SW480 (cell line): Measurements from ENCODE around the gene TMEM120B.
"Not testable (repeated sequence)": the region's sequence is repeated elsewhere in the genome, so short reads cannot be mapped to it uniquely, and the experiment has no call there.

Source experiments
- DNase-seq: peaks from one replicate; pipeline ENCODE4 v3.0.0-alpha.2; 2016; ENCODE audit warnings: low spot score

Gene TMEM120B

DNA sequence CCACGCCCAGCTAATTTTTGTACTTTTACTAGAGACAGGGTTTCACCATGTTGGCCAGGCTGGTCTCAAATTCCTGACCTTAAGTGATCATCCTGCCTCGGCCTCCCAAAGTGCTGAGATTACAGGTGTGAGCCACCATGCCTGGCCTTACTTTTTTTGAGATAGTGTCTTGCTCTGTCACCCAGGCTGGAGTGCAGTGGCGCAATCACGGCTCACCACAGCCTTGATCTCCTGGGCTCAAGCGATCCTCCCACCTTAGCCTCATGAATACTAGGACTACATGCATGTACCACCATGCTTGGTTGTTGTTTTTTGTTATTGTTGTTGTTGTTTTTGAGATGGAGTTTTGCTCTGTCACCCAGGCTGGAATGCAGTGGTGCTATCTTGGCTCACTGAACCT lies 33.0 kb downstream of the TMEM120B start:
- DNase-seq = not testable (repeated sequence)

DNA sequence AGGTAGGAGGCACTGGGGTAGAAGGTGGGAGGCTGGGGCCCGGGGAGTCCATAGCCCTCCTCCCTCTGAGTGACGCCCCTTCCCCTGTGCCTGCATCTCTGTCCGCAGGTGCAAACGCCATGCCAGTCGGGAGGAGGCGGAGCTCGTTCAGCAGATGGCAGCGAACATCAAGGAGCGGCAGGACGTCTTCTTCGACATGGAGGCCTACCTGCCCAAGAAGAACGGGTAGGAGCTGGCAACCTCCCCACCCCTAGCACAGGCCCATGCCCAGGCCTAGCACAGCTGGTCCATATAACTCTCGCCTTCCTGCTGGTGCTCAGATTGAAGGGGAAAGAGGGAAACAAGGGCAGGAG lies 35.6 kb downstream of the TMEM120B start:
- DNase-seq = no peak

DNA sequence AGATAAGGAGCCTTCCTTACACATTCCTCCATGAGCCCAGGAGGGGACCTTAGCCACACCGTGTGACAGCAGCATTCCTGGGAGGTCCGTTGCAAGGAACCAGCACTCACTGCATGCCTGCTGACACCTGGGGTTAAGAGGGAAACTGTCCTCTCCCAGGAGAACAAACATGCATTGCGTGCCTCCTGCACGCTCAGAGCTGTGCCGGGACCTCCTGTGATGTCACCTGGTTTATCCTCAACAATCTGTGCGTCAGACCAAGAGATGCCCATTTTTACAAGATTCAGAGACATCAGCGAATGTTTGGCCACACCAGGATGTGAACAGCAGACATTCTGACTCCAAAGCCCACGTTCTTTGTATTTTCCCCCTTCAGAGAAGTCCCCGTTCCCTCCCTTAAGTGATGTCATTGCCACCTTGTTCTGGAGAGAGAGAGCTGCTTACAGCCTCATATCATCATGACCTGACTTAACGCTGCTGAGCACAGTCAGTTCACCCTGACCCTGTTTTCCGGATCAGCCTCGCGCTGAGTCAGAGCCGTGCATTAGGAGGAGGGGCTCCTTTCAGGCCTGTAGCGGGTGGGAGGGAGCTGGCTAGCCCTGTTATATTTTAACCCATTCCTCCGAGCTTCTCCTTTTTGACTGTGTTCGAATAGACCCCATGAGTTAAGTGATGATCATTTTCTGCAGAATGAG lies 36.2 kb downstream of the TMEM120B start:
- peak; percentile 55 for DNase-seq

DNA sequence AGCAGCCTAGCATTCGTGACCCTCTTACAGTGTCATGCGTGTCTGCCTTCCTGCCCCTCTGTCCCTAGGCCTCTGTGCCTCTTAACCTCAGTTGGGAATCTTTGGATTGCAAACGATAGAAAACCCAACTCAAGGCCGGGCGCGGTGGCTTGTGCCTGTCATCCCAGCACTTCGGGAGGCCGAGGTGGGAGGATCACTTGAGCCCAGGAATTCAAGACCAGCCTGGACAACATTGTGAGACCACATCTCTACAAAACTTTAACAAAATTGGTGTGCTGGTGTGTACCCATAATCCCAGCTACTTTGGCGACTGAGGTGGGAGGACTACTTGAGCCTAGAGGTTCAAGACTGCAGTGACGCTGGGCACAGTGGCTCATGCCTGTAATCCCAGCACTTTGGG lies 36.7 kb downstream of the TMEM120B start:
- DNase-seq = no peak

DNA sequence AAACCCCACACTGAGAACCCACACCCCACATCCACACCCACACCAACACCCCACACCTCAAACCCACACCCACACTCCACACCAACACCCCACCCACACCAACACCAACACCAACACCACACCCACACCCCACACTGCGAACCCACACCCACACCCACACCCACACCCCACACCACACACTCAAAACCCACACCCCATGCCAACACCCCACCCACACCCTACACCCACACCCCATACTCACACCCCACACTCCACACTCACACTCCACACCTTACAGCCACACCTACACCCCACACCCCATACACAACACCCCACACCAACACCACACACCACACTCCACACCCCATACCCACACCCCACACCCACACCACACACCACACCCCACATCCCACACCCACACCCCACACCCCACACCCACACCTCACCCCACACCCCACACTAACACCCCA lies 38.0 kb downstream of the TMEM120B start:
- no peak for DNase-seq

DNA sequence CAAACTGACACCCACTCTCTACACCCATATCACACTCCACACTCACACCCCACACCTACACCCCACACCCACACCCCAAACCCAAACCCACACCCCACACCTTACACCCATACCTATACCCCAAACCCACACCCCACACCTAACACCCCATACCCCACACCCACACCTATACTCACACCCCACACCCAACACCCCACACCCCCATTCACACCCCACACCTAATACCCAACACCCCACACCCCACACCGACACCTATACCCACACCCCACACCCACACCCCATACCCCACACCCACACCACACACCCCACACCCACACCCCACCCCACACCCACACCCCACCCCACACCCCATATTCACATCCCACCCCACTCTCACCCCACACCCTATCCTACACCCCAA lies 38.5 kb downstream of the TMEM120B start:
- no peak for DNase-seq

DNA sequence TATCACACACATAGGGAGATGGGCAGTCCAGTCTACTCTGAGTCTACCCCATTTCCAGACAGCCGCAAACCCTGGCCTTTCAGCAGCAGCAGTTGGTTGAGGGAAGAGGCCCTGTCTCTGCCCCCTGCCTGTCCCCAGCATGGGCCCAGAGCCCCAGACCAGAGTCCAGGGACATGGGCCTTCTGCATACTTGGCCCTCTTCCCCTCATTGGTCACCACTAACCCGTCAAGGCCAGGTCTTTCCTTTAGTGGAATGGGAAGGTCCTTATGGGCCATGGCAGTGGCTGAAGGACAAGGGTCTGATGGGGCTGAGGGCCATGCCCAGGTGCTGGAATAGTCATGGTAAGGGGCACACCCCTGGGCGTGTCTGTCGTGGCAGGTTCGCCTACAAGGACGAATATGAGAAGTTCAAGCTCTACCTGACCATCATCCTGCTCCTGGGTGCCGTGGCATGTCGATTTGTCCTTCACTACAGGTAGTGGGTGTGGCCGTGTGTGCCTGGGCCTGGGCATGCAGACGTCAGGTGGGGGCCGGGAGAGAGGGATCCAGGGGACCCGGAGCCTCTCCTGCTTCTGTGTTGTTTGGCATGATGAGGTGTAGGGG lies 39.3 kb downstream of the TMEM120B start:
- DNase-seq = no peak

DNA sequence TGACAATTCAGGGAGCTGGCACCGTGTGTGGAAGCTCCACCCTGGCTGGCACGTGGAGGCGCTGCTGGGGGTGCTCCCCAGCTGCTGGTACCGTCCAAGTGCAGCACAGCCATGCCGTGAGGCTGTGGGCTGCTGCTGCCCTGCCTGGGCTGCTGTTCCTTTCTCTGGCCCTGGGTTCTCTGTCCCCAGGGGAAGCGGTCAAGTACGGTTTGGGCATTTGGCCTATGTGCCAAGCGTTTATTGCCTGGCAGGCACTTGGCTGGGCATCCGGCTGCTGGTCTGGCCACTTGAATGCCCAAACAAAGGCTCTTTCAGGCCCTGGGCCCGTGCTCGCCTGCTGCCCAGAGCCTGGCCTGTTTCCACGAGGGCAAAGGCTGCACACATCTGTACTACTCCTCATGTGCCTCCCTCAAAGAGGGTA lies 41.3 kb downstream of the TMEM120B start:
- DNase-seq = no peak

DNA sequence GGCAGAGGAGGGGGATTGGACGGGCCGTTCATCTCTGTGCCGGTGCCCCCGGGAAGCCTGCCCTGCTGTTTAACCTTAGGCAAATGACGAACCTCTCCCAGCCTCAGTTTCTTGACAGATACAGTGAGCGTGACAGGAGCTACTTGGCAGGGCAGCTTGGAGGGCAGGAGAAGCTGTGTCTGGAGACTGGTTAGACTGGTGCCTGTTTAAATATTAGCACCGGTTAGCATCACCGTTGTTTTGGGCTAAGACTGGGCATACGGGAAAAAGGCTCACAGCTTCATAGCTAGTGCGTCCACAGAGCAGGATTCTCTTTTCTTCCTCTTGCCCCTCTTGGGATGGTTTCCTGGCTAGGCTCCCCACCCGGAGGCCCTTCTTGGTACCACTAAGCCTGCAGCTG lies 42.3 kb downstream of the TMEM120B start:
- no peak for DNase-seq

DNA sequence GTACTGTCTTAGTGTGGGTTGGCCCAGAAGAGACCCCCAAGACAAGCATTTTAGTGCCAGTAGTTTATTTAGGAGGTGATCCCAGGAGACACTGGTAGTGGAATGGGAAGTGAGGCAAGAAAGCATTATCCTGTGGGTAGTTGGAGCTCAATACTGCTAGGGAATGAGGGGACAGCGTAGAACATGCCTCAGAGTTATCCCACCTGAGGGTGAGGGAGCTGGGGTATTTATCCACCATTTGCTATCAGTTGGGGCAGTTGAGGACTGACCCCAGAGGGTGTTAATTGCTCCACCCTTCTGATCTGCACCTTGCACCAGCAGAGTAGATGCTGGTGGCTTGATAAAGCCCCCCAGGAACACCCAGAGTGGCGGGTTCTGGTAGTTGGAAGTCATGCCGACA lies 43.0 kb downstream of the TMEM120B start:
- DNase-seq = no peak

DNA sequence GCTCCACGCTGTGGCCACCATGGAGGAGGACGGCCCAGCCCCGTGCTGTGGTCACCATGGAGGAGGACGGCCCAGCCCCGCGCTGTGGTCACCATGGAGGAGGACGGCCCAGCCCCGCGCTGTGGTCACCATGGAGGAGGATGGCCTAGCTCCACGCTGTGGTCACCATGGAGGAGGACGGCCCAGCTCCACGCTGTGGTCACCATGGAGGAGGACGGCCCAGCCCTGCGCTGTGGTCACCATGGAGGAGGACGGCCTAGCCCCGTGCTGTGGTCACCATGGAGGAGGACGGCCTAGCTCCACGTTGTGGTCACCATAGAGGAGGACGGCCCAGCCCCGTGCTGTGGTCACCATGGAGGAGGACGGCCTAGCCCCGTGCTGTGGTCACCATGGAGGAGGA lies 46.0 kb downstream of the TMEM120B start:
- DNase-seq = not testable (repeated sequence)

DNA sequence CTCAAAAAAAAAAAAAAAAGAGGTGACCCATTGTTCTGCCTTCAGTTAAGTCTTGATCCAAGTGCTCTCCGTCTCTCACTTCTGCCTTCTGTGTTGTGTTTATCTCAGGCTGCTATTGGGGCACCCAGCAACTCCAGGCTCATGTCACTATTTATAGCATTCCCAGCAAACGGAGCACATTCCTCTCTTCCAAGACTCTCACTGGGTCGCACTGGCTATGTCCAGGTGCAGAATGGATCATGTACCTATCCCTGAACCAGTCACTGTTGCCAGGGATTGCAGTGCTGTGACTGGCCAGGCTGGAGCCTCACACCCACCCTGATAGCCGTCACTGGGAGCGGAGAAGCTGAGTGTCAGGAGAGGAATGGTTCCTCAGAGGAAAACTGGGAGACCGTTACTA lies 49.7 kb downstream of the TMEM120B start:
- no peak for DNase-seq

DNA sequence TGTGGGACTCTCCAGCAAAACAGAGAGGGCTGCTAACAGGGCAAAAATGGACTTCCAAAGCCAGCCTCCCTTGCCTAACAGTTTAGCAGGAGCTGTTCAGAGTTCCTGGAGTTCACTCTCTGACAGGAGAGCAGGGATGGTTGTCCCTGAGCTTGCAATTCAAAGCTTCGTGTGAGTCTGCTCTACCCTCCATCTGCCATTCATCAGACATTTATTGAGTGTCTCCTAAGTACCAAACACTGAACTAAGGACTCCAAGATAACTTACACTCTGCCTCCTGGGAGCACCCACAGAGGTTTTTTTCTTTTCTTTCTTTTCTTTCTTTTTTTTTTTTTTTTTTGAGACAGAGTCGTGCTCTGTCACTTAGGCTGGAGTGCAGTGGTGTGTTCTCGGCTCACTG lies 52.3 kb downstream of the TMEM120B start:
- no peak for DNase-seq

DNA sequence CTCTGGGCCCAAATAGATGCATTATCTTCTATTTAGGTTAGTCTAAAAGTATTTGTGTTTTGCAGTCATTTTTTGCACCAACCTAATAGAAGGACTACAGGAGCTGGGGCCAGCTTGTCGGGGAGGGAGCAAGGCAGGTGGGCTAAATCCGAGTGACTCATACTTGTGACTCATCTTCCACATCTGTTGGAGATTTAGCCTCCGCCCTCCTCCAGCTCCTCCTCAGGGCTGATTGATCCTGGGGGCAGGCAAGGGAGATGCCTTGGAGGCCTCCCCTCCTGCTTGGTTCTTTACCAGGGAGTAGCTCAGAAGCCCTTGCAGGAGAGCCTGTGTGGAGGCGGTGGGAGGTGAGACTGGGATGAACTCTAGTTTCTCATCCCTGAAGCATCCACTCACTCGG lies 53.0 kb downstream of the TMEM120B start:
- peak; percentile 76 for DNase-seq

DNA sequence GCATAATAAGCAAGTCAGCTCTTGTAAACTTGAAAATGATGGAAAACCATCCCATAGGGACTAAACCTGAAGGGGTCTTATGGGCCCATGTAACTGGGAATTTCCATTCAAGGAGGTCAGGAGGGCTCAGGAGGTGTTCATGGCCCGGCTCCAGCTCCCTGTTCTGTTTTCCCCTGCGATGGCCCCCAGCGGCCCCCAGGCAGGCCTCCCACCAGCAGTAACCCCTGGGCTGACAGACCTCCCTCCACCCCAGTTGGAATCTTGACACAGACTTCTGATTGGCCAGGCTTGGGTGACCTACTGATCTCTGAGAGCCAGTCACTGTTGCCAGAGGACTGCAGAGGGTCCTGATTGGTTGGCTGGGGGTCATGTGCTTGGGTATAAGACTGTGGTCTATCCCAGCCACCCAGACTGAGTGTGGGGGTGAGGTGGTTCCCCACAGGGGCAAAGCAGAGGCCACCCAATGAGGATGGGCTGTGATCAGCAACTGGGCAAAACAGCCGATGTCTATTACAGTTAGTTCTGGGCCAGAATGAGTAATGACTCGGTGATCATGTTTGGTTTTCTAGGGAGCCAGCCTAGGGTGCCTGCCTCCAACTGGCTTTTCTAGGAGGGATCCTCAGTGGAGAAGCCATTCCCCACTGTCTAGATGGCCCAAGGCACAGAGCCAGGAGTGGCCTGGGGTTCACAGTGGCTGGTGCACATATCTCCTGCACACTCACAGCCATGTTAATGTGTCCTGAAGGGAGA lies 53.9 kb downstream of the TMEM120B start:
- no peak for DNase-seq

DNA sequence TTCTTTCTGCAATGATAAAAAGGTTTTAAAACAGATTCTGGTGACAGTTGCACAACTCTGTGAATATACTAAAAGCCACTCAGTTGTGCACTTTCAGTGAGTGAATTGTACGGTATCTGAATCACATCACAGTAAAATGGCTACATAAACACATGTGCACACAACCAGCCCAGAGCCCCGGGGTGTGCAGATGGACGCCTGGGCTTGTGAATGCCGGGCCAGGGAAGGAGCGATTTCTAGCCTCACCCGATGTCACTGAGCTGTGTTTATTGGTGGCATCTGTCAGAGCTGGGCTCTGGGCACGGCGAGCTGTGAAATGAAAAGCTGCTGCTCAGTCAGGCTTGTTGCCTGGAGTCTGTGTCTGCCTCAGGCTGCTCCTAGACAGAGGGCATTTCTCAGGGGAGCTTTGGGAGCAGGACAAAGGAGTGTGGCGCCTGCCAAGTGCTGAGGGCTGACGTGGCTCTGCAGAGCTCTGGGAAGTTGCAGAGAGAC lies 55.0 kb downstream of the TMEM120B start:
- DNase-seq = no peak

DNA sequence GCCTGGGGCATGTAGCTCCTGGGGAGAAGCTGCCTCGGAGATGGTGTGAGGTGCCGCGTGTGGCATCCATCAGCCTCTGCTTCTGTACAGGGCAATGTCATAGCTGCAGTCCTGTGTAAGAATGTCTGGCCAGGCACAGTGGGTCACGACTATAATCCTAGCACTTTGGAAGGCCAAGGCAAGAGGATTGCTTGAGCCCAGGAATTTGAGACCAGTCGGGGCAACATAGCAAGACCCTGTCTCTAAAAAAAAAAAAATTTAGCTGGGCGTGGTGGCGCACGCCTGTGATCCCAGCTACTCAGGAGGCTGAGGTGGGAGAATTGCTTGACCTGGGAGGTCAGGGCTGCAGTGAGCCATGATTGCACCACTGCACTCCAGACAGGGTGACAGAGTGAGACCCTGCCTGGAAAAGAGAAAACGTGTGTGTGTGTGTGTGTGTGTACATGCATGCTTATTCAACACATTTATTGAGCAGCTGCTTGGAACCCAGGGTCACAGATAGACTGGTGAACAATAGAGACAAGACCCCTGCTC lies 56.8 kb downstream of the TMEM120B start:
- no peak for DNase-seq

DNA sequence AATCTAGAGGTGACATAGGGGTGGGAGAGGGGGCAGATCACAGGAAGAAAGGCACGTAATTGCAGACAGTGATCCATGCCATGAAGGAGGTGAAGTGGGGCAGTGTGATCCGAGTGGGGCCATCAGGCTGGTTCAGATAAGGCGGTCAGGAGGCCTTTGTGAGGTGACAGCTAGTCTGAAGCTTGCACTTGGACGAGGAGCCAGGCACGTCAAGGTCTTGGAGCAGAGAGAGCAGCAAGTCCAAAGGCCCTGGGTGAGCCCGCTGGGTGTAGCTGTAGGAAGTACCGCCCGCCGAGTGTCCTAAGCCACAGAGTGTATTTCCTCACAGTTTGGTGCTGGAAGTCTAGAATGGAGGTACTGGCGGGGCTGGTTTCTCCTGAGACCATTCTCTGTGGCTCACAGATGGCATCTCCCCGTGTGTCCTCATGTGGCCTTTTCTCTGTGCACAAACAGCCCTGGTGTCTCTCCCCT lies 57.3 kb downstream of the TMEM120B start:
- DNase-seq = no peak

DNA sequence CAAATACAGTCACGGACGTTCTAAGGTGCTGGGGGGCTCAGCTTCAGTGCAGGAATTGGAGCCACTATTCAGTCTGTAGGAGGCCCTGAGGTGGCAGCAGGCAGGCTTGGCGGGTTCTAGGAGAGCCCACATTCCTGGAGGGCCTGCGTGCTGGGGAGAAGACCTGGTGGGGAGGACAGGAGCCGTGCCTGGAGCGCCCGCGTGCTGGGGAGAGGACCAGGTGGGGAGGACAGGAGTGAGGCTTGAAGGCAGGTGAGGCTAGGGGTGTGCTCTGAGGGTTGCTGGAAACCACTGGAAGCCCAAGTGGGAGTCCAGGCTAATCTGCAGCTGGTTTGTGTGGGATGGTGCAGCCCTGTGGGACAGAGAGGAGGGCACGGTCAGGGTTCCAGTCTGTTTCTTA lies 57.8 kb downstream of the TMEM120B start:
- DNase-seq = no peak

DNA sequence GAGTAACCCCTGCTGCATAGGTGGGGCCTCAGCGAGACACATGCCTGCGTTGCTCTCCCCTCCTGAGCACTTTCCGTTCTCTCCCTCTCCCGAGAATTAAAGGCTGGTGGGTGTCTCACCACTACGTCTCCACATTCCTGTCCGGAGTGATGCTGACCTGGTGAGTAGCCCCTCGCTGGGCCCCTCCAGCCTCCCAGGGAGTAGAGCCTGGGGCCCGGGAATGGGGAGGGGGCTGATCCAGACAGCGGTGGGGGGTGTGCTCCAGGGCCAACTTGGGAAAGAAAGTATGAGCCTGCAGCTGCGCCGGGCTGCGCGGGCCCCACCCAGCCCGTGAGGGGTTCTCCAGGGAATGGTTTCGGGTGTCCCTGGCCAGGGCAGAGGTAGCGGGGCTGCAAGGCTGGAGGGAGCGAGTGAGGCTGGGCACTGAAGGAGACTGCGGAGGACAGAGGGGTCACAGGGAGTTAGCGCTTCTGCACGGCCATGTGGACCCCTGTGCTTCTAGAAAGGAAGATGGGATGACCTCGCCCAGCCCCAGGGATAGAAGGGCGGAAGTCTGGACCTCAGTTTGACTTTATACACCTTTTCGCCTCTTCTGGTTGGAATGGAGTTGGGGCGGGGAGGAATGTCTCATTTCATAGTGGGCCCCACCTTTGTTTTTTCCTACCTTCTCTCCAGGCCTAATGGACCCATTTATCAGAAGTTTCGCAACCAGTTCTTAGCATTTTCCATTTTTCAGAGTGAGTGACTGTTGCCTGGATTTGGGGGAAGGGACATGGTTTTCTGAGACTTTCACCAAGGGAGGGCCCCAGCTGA lies 58.5 kb downstream of the TMEM120B start:
- no peak for DNase-seq

DNA sequence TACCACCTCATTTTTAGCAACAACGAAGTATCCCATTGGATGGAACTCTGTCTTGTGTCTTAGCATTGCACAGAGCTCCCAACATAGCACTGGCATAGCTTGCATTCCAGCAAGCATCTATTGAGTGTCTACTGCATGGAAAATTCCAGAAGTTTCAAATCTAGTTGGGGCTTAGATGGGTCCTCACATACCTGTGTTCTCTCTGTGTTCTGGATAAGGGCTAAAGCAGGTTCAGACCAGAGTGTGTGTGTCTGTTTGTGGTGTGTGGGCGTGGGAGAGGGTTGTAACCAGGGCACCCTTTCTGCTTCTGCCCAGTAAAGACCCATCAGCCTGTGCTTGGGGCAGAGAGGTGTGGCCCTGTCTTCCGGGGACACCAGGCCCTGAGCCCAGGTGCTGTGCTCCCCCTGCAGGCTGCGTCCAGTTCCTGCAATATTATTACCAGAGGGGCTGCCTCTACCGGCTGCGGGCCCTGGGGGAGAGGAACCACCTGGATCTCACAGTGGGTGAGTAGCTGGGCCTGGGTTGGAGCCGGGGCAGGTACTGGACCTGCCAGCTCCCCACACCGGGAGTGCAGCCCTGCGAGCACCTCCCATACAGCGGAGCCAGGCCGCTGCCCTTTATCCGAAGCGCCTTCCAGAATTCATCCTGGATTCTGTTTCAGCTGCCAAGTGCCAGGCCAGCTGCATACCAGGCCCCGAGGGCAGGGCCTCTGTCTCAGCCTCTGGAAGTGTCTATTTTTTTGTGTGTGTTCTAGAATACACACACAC lies 60.6 kb downstream of the TMEM120B start:
- DNase-seq = peak; percentile 85
